ENCODE results near the gene CCDC57.
"Not testable (repeated sequence)": the region's sequence is repeated elsewhere in the genome, so short reads cannot be mapped to it uniquely, and the experiment has no call there.

Gene CCDC57, protein sequence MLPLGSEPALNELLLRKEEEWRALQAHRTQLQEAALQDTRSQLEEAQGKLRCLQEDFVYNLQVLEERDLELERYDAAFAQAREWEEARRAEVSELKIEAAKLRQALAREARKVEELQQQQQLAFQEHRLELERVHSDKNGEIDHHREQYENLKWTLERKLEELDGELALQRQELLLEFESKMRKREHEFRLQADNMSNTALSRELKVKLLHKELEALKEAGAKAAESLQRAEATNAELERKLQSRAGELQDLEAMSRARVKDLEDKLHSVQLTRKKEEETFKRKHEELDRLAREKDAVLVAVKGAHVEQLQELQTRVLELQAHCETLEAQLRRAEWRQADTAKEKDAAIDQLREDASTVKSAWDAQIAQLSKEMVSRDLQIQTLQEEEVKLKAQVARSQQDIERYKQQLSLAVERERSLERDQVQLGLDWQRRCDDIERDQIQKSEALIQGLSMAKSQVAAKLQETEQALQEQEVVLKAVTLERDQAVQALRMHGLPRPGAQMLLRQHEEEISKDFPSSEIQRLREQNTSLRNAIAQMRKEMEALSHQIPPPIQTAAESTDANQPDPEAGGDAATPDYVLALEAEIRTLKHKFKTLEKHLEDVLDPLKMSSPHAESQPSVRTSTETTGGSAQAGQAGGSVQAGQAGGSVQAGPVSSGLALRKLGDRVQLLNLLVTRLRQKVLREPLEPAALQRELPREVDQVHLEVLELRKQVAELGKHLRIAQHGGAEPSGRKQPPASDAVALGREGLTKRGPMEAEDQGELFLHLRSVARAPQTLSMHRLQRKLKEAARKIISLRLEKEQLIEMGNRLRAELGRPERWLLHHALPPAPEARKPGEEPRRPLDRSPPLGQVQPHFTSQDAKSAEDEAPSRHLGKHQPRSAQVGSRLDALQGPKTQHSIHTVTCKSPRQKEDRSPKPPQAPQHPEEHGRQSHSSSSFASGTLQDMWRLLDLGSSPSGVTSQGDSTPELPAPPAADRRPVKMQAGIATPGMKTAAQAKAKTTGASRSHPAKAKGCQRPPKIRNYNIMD

DNA sequence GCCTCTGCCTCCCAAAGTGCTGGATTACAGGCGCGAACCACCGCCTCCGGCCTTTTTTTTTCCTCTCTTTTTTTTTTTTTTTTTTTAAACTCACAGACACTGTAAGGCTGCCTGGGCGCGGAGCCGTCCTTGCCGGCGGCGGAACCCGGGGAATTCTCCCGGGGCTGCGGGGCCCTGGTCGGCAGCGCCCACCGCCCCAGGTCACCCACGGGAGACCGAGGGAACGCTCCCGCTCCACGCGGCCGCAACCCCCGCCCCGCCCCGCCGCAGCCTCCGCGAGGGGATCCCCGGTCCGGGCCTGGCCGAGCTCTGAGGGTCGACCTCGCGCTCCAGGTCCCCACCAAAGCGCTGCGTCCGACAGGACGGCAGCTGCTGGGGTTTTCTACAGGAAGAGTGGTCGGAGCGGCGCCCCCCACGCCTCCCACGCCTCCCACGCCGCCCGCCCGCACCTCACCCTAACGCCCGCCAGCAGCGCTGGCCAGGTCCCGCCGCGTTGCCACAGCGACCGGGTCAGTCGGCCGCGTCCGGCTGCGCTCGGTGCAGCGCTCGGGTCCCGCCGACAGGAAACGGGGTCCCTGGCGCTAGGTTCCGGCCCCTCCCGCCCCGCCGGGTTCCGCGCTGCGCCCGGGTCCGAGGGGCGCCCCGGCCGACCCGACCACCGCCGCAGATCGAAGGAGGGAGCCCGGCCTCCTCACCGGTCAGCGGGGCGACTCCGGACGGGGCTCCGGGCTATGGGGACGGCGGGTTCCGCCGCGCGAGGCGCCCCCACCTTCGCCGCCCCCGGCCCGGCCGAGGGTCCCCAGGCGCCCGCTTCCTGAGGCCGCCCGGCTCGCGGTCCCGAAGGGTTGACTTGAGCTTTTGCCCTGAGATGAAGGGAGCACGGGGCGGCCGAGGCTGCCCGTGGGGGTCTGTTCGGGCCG is at the start of gene CCDC57:
Gene CCDC57 (minus strand): TSS at position 512 of the 920 bp plus-strand sequence. CDS start 10,898 bp downstream, outside the sequence.
- DNase-seq (ENCODE audit: low spot score), result peak; percentile 77

DNA sequence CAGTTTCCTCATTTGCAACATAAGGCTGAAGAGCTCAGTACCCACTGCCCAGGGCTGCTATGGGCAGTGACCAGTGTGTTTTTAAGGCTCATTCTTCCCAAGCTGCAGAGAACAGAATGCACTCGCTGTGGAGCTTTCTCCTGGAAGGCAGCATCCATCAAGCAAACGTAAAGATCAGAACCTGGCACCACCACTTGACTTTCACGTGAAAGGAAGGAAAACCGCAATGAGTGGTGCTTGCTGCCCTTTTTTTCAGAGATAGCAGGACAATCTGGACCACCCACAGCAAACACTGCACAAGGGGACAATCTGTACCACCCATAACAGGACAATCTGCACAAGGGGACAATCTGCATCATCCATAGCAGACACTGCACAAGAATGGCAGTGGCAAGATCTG is 49.7 kb upstream of the CCDC57 start:
- no peak for DNase-seq (ENCODE audit: low spot score)

DNA sequence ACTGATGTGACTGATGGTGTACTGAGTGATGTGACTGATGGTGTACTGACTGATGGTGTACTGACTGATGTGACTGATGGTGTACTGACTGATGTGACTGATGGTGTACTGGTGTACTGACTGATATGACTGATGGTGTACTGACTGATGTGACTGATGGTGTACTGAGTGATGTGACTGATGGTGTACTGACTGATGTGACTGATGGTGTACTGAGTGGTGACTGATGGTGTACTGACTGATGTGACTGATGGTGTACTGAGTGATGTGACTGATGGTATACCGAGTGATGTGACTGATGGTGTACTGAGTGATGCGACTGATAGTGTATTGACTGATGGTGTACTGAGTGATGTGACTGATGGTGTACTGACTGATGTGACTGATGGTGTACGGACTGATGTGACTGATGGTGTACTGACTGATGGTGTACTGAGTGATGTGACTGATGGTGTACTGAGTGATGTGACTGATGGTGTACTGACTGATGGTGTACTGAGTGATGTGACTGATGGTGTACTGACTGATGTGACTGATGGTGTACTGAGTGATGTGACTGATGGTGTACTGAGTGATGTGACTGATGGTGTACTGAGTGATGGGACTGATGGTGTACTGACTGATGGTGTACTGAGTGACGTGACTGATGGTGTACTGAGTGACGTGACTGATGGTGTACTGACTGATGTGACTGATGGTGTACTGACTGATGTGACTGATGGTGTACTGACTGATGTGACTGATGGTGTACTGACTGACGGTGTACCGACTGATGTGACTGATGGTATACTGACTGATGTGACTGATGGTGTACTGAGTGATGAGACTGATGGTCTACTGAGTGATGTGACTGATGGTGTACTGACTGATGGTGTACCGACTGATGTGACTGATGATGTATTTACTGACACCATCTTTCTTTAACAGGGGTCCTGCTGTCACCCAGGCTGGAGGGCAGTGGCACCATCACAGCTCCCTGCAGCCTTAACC is 47.6 kb upstream of the CCDC57 start:
- not testable (repeated sequence) for DNase-seq (ENCODE audit: low spot score)

DNA sequence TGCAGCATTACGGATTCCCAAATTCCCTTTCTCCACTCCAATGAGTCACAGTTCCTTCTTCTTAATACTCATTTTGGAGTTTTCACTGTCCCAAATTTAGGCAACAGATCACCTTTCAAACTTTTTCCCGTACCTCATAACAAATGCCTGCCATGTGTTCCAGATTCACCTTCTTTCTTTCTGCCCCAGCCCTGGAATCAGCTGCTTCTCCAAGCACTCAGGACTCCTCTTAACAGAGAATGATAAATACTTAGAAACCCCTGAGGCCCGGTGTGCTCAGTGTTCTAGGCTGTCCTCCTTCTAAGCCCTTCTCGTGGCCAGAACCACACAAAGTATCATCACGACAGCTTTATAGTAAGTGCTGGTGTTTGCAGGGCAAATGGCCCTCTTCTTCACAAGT is 45.9 kb upstream of the CCDC57 start:
- no peak for DNase-seq (ENCODE audit: low spot score)

DNA sequence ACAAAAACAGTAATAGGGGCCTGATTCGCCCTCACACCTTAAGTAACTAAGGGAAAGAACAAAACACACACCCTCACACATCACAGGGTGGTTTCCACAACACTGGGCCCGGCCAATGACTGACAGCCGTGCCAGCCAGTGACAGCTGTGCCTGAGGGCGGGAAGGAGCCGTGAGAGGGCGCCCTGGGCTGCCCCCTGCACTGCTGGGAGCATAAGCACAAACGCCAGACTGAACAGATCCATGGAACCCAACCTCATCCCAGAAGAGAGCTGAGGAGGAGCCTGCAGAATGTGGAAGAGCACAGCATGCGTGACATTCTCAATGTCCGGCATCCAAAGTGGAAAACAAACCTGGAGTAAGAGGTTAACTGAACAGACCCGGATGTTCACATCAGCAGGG is 44.8 kb upstream of the CCDC57 start:
- no peak for DNase-seq (ENCODE audit: low spot score)

DNA sequence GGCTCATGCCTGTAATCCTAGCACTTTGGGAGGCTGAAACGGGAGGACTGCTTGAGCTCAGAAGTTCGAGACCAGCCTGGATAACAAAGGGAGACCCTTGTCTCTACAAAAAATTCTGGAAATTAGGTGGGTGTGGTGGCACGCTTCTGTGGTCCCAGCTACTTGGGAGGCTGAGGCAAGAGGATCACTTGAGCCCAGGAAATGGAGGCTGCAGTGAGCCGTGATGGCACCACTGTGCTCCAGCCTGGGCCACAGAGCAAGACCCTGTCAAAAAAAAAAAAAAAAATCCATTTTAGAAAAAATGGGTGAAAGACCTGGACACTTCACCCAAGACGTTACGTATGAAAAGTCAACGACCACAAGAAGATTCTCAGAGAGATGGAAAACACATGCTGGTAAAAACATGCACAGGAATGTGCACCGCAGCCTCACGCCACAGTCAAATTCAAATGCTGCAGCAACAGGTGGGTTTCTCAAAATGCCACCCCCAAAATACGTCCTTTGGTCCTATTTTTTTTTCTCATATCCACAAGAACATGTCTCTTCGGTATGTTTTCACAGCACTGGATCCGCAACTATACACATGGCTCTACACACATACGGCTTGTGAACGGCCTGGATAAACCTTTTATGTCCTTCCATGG is 43.7 kb upstream of the CCDC57 start:
- DNase-seq (ENCODE audit: low spot score), result no peak

DNA sequence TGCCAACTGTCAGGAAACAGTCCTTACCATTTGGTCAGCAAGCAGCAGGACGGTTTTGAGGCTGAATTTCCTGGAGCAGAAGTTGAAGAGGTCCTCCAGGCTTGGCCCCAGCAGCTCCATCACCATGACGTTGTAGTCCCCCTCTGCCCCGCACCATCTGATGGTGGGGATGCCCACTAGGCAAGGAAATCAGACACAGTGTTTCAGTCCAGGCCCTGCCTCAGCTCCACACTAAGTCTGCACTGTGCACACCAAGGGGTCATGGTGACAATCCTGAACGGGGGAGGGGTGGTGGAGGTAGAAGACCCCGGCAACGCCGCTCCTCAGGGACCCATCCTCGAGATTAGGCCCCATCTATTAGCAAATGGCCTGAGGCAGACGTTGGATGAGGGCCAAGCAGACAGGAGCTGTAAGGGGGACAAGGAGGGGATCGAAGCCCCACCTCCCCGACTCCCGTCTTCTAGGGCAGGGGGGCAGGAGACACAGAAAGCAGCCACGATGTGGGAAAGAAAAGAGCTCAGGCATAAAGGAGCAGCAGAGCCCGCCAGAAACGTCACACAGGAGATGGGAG is 42.8 kb upstream of the CCDC57 start:
- no peak for DNase-seq (ENCODE audit: low spot score)

DNA sequence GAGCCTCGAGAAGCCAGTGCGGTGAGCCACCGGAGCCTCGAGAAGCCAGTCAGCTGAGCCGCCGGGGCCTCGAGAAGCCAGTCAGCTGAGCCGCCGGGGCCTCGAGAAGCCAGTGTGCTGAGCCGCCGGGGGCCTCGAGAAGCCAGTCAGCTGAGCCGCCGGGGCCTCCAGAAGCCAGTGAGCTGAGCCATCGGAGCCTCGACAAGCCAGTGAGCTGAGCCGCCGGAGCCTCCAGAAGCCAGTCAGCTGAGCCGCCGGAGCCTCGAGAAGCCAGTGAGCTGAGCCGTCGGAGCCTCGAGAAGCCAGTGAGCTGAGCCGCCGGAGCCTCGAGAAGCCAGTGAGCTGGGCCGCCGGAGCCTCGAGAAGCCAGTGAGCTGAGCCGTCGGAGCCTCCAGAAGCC is 42.1 kb upstream of the CCDC57 start:
- not testable (repeated sequence) for DNase-seq (ENCODE audit: low spot score)

DNA sequence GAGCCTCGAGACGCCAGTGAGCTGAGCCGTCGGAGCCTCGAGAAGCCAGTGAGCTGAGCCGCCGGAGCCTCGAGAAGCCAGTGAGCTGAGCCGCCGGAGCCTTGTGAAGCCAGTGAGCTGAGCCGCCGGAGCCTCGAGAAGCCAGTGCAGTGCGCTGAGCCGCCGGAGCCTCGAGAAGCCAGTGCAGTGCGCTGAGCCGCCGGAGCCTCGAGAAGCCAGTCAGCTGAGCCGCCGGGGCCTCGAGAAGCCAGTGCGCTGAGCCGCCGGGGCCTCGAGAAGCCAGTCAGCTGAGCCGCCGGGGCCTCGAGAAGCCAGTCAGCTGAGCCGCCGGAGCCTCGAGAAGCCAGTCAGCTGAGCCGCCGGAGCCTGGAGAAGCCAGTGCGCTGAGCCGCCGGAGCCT is 41.5 kb upstream of the CCDC57 start:
- DNase-seq (ENCODE audit: low spot score), result not testable (repeated sequence)

DNA sequence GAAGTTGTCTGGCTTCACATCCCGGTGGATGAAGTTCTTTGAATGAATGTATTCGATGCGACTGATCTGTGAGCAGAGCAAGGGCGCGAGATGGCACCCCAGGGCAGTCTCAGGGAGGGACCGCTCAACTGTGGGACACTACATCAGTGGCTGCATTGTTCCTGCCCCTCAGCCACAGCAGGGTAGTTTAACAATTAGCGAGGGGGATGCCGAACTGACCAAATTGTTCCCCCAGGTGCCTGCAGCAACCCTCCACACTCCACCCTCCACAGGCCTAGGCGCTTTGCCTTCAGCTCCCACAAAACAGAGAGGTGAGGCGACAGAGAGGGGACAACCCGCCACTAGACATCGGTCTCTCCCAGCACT is 40.5 kb upstream of the CCDC57 start:
- no peak for DNase-seq (ENCODE audit: low spot score)

DNA sequence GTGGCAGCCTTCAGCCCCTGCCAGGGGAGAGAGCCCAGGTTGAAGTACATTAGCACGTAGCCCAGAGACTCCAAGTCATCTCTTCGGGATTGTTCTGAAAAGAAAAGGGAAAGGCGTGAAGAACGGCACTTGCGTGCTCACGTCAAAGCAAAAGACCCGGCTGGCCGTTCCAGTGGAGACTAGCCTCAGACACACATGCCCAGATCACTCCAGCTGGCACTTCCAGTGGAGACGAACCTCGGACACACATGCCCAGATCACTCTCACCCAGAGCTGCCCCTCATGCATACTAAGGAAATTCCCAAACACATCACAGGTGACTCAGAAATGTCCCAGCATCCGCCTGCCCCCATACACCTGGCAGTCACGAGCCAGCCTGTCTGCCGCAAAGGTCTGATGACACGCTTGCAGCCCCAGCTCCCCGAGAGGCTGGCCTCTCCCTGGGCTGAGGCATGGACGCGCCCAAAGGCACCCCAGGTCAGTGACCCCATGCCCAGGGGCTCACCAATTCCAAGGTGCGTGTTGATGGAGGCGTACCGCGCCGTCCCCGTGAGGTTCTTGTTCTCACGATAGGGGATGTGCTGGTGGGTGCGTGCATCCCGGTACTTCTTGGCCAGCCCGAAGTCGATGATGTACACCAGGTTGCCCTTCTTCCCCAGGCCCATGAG is 40.0 kb upstream of the CCDC57 start:
- no peak for DNase-seq (ENCODE audit: low spot score)

DNA sequence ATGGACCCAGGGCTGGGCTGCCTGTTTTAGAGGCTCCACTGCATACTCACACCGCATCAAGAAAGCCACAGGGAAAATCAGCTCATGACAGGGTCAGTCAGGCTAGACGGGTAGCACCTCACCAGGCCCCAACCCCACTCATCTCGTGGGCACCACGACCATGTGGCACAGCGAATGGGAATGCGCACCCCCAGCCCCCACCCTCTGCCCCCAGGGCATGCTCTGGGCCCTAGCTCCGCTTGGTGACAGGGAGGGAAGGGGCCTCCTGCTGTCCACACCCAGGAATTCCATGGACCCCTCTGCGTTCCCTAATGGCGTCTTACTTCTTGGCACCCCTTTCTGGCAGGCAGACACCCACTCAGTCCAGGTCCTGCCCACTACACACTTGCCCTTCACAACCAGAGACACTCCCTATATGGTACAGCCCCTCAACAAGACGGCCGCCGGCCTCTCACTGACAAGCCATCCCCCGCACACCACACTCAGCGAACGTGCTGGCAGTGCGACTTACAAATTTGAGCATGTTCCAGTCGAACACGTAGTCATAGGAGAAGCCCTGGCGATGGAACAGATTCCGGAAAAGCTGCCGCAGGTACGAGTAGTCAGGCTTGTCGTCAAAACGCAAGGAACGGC is 38.3 kb upstream of the CCDC57 start:
- DNase-seq (ENCODE audit: low spot score), result no peak

DNA sequence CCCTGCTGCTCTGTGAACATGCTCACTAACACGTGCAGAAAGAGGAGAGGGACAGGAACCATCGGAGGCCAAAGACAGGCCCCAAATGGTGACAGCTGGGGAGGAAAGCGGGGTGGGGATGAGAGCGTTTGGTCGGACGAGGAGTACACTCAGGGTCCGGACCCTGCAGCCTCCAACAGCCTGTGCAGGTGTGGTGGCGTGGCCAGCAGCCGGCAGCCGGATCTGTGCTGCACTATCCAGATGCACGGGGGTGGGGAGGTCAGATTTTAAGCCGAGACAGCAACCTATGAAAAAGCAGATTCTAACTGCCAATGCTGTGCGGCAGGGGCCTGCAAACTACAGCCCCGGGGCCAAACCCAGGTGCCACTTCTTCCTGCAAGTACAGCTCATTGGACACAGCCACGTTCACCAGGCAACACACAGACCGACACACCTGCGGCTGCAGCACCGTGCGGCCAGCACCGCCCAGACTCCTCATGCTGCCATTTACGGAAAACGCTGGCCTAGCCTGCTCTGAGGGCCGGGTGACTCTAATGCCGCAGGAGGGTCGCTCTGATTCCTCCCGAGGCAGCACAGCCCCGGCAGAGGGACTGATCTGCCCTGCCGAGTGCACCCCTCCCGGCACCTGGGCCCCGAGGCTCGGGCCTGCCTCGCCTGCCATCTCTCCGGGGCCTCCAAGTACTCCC is 37.4 kb upstream of the CCDC57 start:
- DNase-seq (ENCODE audit: low spot score), result no peak

DNA sequence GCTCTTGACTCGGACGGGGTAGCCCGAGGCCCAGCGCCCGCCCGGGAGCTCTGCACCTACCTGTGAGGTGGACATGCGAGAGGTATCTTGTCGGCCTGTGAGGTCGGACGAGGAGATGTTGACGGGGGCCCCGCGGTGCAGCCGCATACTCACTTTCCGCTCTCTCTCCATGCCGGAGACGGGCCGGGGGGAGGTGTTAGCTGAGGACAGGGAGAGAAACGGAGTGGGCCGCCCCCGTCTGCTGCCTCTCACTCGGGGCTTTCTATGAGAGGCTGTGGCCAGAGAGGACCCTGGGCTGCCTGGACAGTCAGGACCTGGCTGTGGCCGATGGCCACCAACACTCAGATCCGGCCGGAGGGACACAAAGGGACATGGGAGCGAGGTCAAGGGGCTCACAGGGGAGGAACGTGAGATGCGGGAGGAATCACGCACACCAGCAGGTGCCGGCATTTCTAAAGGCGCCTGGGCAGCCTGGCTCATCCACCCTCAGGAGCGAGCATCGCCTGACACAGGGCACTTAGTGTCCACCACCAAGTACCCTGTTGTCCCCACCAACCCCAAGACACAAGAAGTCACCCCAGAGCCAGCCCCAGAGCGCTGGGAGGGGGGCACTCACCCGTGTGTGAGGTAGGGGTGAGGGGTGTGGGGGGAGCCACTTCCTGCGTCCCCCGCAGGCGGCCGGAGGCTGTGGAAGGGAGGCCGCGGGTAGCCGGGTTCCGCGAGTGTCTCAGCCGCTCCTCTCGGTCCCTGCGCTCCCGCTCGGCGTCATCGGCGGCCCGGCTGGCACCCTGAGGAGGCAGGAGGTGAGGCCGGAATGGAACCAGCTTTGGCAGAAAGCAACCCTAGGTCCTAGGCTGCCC is 36.4 kb upstream of the CCDC57 start:
- no peak for DNase-seq (ENCODE audit: low spot score)

DNA sequence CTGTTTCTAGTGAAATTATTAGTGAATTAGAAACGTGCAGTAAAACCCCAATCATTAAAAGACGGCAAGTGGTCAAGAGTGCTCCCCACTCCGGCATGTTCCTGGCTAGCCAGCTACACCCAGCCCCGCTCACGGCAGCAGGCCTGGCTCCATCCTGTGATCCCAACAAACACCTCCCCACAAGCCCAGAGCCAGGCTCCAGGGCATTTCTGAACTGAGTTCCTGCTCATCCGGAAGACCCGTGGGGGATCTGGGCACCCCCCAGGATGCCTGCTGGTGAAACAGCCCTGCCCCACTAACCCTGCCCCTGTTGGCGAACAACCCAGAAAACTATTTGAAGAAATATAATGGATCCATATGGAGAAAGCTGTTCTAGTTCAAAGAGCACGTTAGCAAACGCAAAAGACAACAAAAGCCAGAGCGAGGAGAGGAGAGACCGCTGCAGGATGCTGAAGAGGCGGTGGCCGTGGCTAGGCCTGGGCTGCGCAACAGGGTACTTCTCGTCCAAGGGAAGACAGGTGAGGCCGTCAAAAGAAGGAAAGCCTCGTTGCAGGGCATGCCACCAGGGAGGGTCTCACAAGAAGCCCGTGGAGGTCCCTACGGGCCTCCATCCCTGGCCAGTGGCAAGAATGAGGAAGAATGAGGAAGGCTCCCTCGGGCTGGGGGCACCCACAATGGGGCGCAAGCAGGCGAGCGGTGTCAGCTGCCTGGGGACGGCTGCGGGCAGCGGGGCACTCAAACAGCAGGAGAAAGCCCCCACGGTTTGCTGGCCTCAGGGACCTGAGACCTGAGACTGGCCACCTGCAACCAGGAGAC is 35.4 kb upstream of the CCDC57 start:
- DNase-seq (ENCODE audit: low spot score), result no peak

DNA sequence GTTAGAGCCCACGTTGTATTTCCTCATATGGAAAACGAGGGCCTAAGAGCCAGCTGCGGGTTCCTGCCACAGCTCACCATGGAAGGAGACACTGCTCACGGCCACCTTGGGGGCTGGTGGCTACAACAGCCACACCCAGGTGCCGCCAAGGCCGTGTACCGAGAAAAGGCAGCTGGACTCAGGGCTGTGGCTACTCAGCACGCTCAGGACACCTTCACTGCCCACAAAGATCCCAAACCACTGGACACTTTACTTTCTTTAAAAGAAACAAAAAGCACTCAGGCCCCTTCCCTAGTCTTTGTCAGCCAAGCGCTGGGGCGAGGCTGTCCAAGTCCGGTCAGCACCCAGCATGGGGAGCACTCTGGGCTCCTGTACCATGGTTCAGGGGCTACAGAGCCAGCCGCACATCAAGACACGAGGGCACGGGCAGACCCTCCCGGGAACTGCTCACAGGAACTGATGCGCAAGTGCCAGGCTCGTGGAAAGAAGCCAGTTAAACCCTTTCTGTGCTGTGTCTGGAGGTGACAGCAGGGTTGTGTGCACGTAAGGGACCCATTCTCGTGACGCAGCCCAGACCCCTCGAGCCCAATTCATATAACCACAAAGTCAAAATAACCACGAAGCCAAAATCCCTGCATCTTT is 34.7 kb upstream of the CCDC57 start:
- DNase-seq (ENCODE audit: low spot score), result no peak

Data from LoVo (cell line).